ENCODE data around the gene TSPAN6. TPM values are rescaled to one million over a fixed set of nuclear protein-coding genes. Genes with fewer than 3 reads are reported as not detected.
A peak's percentile ranks its signal among the peaks of the same experiment; 100 is the strongest.

Gene TSPAN6
- total RNA-seq (2022) (4.9 and 5.6 TPM in 2 replicates), Bru-seq, nascent RNA (percentile 38 among the genes with signal in this experiment), BruChase-seq, experiment 1, labeled RNA remaining after a 6-hour chase (percentile 60 among the genes with signal in this experiment), BruChase-seq, experiment 2, labeled RNA remaining after a 2-hour chase (percentile 44 among the genes with signal in this experiment)
- long read RNA-seq, transcript TSPAN6-201 (8 exons, 2,206 nt): major isoform, 23 of 24 reads
- long read RNA-seq, partial matches to known transcripts: 0 of 24 reads
- long read RNA-seq, other reads (novel, unspliced or antisense): 1 of 24 reads

- Mint-ChIP-seq H3K4me3 (ENCODE audit: unreplicated experiment) (peak within 1 kb of the TSS; percentile 84), H3K4me1 (ENCODE audit: insufficient read depth, unreplicated experiment) (no peaks in the 10 kb centered on the region), H3K9me3 (ENCODE audit: unreplicated experiment) (no peaks in the 10 kb centered on the region), H3K27me3 (ENCODE audit: insufficient read depth, unreplicated experiment) (peaks cover 24% of the 10 kb centered on the region), H3K27ac (ENCODE audit: low read depth, unreplicated experiment) (peak within 1 kb of the TSS; percentile 86), H3K36me3 (ENCODE audit: insufficient read depth, unreplicated experiment) (peaks cover 13% of the 10 kb centered on the region)
- TF ChIP-seq, protein P1, sequence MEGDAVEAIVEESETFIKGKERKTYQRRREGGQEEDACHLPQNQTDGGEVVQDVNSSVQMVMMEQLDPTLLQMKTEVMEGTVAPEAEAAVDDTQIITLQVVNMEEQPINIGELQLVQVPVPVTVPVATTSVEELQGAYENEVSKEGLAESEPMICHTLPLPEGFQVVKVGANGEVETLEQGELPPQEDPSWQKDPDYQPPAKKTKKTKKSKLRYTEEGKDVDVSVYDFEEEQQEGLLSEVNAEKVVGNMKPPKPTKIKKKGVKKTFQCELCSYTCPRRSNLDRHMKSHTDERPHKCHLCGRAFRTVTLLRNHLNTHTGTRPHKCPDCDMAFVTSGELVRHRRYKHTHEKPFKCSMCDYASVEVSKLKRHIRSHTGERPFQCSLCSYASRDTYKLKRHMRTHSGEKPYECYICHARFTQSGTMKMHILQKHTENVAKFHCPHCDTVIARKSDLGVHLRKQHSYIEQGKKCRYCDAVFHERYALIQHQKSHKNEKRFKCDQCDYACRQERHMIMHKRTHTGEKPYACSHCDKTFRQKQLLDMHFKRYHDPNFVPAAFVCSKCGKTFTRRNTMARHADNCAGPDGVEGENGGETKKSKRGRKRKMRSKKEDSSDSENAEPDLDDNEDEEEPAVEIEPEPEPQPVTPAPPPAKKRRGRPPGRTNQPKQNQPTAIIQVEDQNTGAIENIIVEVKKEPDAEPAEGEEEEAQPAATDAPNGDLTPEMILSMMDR (IDR thresholded peaks at IDR 0.05; ENCODE audit: unreplicated experiment): no peak
- TSS peak; percentile 22 for BruUV-seq (replicated peaks)
- intact Hi-C loops (cut with micrococcal nuclease): loop anchor here (2.0 kb wide), 1 partner anchor 124 kb away; no protein-coding TSS in a partner anchor
- DNase-seq (ENCODE audit: unreplicated experiment): peak; percentile 89
- ChIA-PET CTCF (interaction anchor here (0.6 to 2.5 kb wide), 16 partner anchors 9 to 1407 kb away, joined by 3 to 16 read pairs (median 4); no protein-coding TSS in a partner anchor), POLR2A (interaction anchor here (0.6 kb wide), 1 partner anchor 225 kb away, joined by 3 read pairs; no protein-coding TSS in a partner anchor)
Observed at GRCh38 chrX:100636321-100636991, at the start of gene TSPAN6. Gene TSPAN6 (minus strand): TSS chrX:100636806. CDS start chrX:100636694, 112 bp downstream.

GRCh38 chrX:100685997-100686305 lies 49.3 kb upstream of the TSPAN6 start:
- POLR2A ChIA-PET: interaction anchor here (1.3 kb wide), 1 partner anchor 80 kb away, joined by 3 read pairs; no protein-coding TSS in a partner anchor
- DNase-seq (ENCODE audit: unreplicated experiment): no peak
- TF ChIP-seq, protein P1 (IDR thresholded peaks at IDR 0.05; ENCODE audit: unreplicated experiment): no peak
- Mint-ChIP-seq H3K4me1 (ENCODE audit: insufficient read depth, unreplicated experiment) (no peaks in the 10 kb centered on the region), H3K36me3 (ENCODE audit: insufficient read depth, unreplicated experiment) (peaks cover 6% of the 10 kb centered on the region), H3K9me3 (ENCODE audit: unreplicated experiment) (no peaks in the 10 kb centered on the region), H3K27ac (ENCODE audit: low read depth, unreplicated experiment) (no peak overlapping the region), H3K27me3 (ENCODE audit: insufficient read depth, unreplicated experiment) (peaks cover 28% of the 10 kb centered on the region), H3K4me3 (ENCODE audit: unreplicated experiment) (no peak overlapping the region)
- intact Hi-C loops (cut with micrococcal nuclease): loop anchor here (1.0 to 10.0 kb wide), 3 partner anchors 82 to 519 kb away; no protein-coding TSS in a partner anchor
- BruUV-seq (replicated peaks): no TSS peak
- CTCF ChIA-PET: interaction anchor here (0.5 to 7.4 kb wide), 16 partner anchors 9 to 187 kb away, joined by 3 to 144 read pairs (median 4); partner anchors contain the start of genes CSTF2 and SYTL4

GRCh38 chrX:100685284-100685996 lies 48.8 kb upstream of the TSPAN6 start:
- H3K27me3 Mint-ChIP-seq (ENCODE audit: insufficient read depth, unreplicated experiment): peaks cover 32% of the 10 kb centered on the region
- ChIA-PET POLR2A (interaction anchor here (0.8 to 1.3 kb wide), 3 partner anchors 22 to 85 kb away, joined by 3 read pairs; no protein-coding TSS in a partner anchor), CTCF (interaction anchor here (0.6 to 7.4 kb wide), 35 partner anchors 8 to 703 kb away, joined by 3 to 144 read pairs (median 3); partner anchors contain the start of genes CSTF2 and SYTL4)
- no peaks in the 10 kb centered on the region for H3K9me3 Mint-ChIP-seq (ENCODE audit: unreplicated experiment)
- no TSS peak for BruUV-seq (replicated peaks)
- peaks cover 6% of the 10 kb centered on the region for H3K36me3 Mint-ChIP-seq (ENCODE audit: insufficient read depth, unreplicated experiment)
- intact Hi-C loops (cut with micrococcal nuclease): loop anchor here (1.0 to 10.0 kb wide), 3 partner anchors 83 to 519 kb away; no protein-coding TSS in a partner anchor
- DNase-seq (ENCODE audit: unreplicated experiment): peak; percentile 80
- TF ChIP-seq, protein P1 (IDR thresholded peaks at IDR 0.05; ENCODE audit: unreplicated experiment): peak; percentile 88
- H3K27ac Mint-ChIP-seq (ENCODE audit: low read depth, unreplicated experiment): no peak overlapping the region
- no peaks in the 10 kb centered on the region for H3K4me1 Mint-ChIP-seq (ENCODE audit: insufficient read depth, unreplicated experiment)
- H3K4me3 Mint-ChIP-seq (ENCODE audit: unreplicated experiment): no peak overlapping the region

Measured in MCF 10A (cell line).